Activated naive CD8-positive, alpha-beta T cell treated with anti-CD3 and anti-CD28 coated beads for 36 hours (primary cell): ENCODE measurements around the gene RSPH9. TPM values are rescaled to one million over a fixed set of nuclear protein-coding genes. Genes with fewer than 3 reads are reported as not detected.

Experiments used
- DNase-seq: peaks from one replicate; pipeline ENCODE4 v3.0.0; 2021
- H3K27ac Mint-ChIP-seq: one replicate; pipeline ENCODE4 v1.8.0; 2022; ENCODE audit warnings: mild to moderate bottlenecking, moderate library complexity, mixed read lengths
- H3K27me3 Mint-ChIP-seq: one replicate; pipeline ENCODE4 v1.8.0; 2022; ENCODE audit warnings: mild to moderate bottlenecking, mixed read lengths
- H3K36me3 Mint-ChIP-seq: one replicate; pipeline ENCODE4 v1.8.0; 2021; ENCODE audit warnings: mild to moderate bottlenecking, mixed read lengths
- H3K4me1 Mint-ChIP-seq: one replicate; pipeline ENCODE4 v1.8.0; 2021; ENCODE audit warnings: mixed read lengths
- H3K4me3 Mint-ChIP-seq: one replicate; pipeline ENCODE4 v1.8.0; 2022; ENCODE audit warnings: mild to moderate bottlenecking, moderate library complexity, mixed read lengths
- H3K9me3 Mint-ChIP-seq: one replicate; pipeline ENCODE4 v1.8.0; 2022; ENCODE audit warnings: mixed read lengths
- total RNA-seq, 2 experiments: library from RNA; stranded (reverse); gene quantifications; one replicate each; pipeline ENCODE4 v1.2.3, GENCODE V29; 2021

The RSPH9 gene
- total RNA-seq, 2 experiments from 2014 or later, result not detected

- no peaks in the 10 kb centered on the region for H3K36me3 Mint-ChIP-seq
- DNase-seq, result no peak
- no peak overlapping the region for H3K27ac Mint-ChIP-seq
- H3K4me3 Mint-ChIP-seq, result no peak overlapping the region
- H3K9me3 Mint-ChIP-seq, result no peaks in the 10 kb centered on the region
- no peaks in the 10 kb centered on the region for H3K4me1 Mint-ChIP-seq
- peaks cover 5% of the 10 kb centered on the region for H3K27me3 Mint-ChIP-seq
Measured at GRCh38 chr6:43716099-43716498, 71.3 kb downstream of the RSPH9 start.

GRCh38 chr6:43717389-43717788 is 72.6 kb downstream of the RSPH9 start:
- Mint-ChIP-seq H3K27ac (no peak overlapping the region), H3K9me3 (no peaks in the 10 kb centered on the region), H3K27me3 (no peaks in the 10 kb centered on the region), H3K4me1 (no peaks in the 10 kb centered on the region), H3K36me3 (no peaks in the 10 kb centered on the region), H3K4me3 (no peak overlapping the region)
- DNase-seq, result no peak

- DNase-seq, result no peak
- H3K27me3 Mint-ChIP-seq, result no peaks in the 10 kb centered on the region
Measured at GRCh38 chr6:43717822-43718221, 73.0 kb downstream of the RSPH9 start.

GRCh38 chr6:43718387-43719105 is 73.7 kb downstream of the RSPH9 start:
- no peaks in the 10 kb centered on the region for H3K27me3 Mint-ChIP-seq
- no peak for DNase-seq
- H3K9me3 Mint-ChIP-seq, result no peaks in the 10 kb centered on the region
- peaks cover under 1% of the 10 kb centered on the region for H3K4me1 Mint-ChIP-seq
- no peak overlapping the region for H3K27ac Mint-ChIP-seq
- H3K36me3 Mint-ChIP-seq, result no peaks in the 10 kb centered on the region
- H3K4me3 Mint-ChIP-seq, result no peak overlapping the region

More at GRCh38 chr6:43717822-43718221, 73.0 kb downstream of the RSPH9 start:
- Mint-ChIP-seq H3K4me1 (no peaks in the 10 kb centered on the region), H3K9me3 (no peaks in the 10 kb centered on the region), H3K4me3 (no peak overlapping the region), H3K27ac (no peak overlapping the region), H3K36me3 (no peaks in the 10 kb centered on the region)

- Mint-ChIP-seq H3K27me3 (no peaks in the 10 kb centered on the region), H3K4me1 (peaks cover 9% of the 10 kb centered on the region), H3K9me3 (no peaks in the 10 kb centered on the region), H3K27ac (no peak overlapping the region), H3K36me3 (no peaks in the 10 kb centered on the region), H3K4me3 (no peak overlapping the region)
- no peak for DNase-seq
Measured at GRCh38 chr6:43719511-43719910, 74.7 kb downstream of the RSPH9 start.

- peaks cover 22% of the 10 kb centered on the region for H3K4me1 Mint-ChIP-seq
Measured at GRCh38 chr6:43720999-43721398, 76.2 kb downstream of the RSPH9 start.

More at GRCh38 chr6:43720999-43721398, 76.2 kb downstream of the RSPH9 start:
- Mint-ChIP-seq H3K9me3 (no peaks in the 10 kb centered on the region), H3K27me3 (no peaks in the 10 kb centered on the region), H3K36me3 (no peaks in the 10 kb centered on the region), H3K4me3 (no peak overlapping the region), H3K27ac (no peak overlapping the region)
- no peak for DNase-seq

Other genes with a start within 250 kb of the RSPH9 start
- 10 to 100 TPM; 22.9 to 24.3 TPM for gene ABCC10, start 217.5 kb upstream of the RSPH9 start, total RNA-seq
- under 1 TPM; 0.78 to 0.93 TPM for gene DLK2, start 189.5 kb upstream of the RSPH9 start, total RNA-seq
- gene TJAP1, start 167.5 kb upstream of the RSPH9 start, total RNA-seq, result 10 to 100 TPM; 36.5 to 37.2 TPM
- under 1 TPM; 0.10 TPM for gene LRRC73, start 134.7 kb upstream of the RSPH9 start, total RNA-seq
- 10 to 100 TPM; 38.1 to 38.2 TPM for gene YIPF3, start 128.1 kb upstream of the RSPH9 start, total RNA-seq
- 10 to 100 TPM; 87.6 to 99.1 TPM for gene POLR1C, start 127.9 kb upstream of the RSPH9 start, total RNA-seq
- 100 to 1,000 TPM; 119 to 121 TPM for gene XPO5, start 69.0 kb upstream of the RSPH9 start, total RNA-seq
- 10 to 100 TPM; 23.4 to 30.1 TPM for gene POLH, start 68.9 kb upstream of the RSPH9 start, total RNA-seq
- 10 to 100 TPM; 49.2 to 52.1 TPM for gene GTPBP2, start 15.8 kb upstream of the RSPH9 start, total RNA-seq
- gene MAD2L1BP, start 9.2 kb upstream of the RSPH9 start, total RNA-seq, result 10 to 100 TPM; 29.9 to 30.1 TPM
- gene MRPS18A, start 42.8 kb downstream of the RSPH9 start, total RNA-seq, result 10 to 100 TPM; 63.8 to 65.3 TPM
- gene VEGFA, start 125.2 kb downstream of the RSPH9 start, total RNA-seq, result 10 to 100 TPM; 51.9 to 54.7 TPM